Testis (tissue), 2 donors: ENCODE results near the gene PAPPA.

Experiments
- CTCF ChIP-seq, 3 experiments: fragments of 450-650 bp in 2 of 3; fragments of 200-600 bp in 1 of 3; sonication (generic) in 1 of 3; IDR thresholded peaks; one replicate each; pipeline ENCODE4 v1.5.1; 2016 to 2019; ENCODE audit warnings: antibody characterized with exemption in 3 of 3, mild to moderate bottlenecking in 2 of 3, moderate library complexity in 1 of 3
- POLR2A ChIP-seq: fragments of 450-650 bp; IDR thresholded peaks from one replicate; pipeline ENCODE4 v1.6.1; 2017; ENCODE audit warnings: antibody characterized with exemption, mild to moderate bottlenecking, moderate library complexity

GRCh38 chr9:116436121-116436520 is 282.5 kb downstream of the PAPPA start:
- no peak for TF ChIP-seq POLR2A
- TF ChIP-seq CTCF (IDR thresholded peaks at IDR 0.05): no peak
